NCI-H446 (cell line): ENCODE data around the gene RIMKLB.

Source experiments
- DNase-seq, 2 experiments: peaks; one replicate each; lab custom pipeline; 2025; lab: John Stamatoyannopoulos, UW

The RIMKLB gene, protein sequence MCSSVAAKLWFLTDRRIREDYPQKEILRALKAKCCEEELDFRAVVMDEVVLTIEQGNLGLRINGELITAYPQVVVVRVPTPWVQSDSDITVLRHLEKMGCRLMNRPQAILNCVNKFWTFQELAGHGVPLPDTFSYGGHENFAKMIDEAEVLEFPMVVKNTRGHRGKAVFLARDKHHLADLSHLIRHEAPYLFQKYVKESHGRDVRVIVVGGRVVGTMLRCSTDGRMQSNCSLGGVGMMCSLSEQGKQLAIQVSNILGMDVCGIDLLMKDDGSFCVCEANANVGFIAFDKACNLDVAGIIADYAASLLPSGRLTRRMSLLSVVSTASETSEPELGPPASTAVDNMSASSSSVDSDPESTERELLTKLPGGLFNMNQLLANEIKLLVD

DNA sequence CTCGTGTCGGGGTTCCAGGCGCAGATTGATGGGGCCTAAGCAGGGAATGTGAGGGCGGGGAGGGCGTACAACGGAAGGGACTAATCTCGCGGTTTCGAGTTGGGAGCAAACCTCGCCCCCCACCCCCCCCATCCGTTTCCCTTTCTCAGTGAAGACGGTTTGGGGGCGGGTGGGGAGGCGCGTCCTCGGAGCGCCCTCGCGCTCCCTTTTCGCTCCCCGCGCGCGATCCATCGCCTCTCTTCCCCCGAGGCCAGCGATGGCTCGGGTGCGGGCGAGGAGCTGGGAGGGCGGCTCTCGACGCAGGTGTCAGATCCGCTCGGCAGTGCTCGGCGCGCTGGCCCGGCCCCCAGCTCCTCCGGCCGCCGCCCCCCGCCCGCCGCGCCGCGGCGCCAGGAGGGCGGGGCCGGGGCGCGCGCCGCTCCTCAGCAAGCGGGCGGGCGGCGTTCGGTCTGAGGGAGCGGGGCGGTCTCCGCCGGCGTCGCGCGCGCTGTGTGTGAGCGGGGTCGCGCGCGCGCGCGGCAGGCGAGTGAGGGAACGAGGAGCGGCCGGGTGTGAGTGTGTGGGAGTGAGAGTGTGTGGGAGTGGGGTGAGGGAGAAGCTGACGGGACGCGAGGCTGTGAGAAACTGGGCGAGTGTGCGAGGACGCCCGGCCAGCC, at the start of gene RIMKLB:
Gene RIMKLB (plus strand): TSS at position 516 of the 656 bp plus-strand sequence. CDS start 15,876 bp downstream, outside the sequence.
- DNase-seq, result peak; percentile 34 to 83

DNA sequence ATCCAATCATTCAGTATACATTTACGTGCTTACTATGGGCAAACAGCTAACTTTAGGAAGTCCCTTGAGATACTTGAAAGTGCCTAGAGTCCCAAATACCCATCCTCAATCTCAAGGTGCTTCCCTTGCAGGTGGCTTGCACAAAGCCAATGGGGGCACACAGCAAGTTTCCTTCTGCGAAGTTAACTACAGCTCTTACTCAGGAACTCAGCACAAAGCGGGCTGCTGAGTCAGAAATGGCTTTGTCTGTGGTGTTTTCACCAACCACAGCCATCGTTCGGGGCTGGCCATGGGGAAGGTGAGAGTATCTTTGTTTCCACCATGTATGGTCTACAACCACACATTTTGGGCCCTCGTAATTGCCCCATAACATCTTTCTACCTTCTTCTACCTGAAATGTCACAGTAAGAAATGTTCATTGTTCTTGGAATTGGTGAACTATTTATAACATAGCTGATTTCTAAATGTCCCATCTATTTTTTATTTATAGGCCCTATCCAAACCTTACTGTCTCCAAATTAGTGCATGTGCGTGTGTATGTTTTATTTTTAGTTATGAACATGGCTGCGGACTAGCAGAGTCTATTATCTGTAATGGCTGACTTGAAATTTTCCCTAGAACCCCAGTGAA, 49.1 kb upstream of the RIMKLB start:
- no peak for DNase-seq

DNA sequence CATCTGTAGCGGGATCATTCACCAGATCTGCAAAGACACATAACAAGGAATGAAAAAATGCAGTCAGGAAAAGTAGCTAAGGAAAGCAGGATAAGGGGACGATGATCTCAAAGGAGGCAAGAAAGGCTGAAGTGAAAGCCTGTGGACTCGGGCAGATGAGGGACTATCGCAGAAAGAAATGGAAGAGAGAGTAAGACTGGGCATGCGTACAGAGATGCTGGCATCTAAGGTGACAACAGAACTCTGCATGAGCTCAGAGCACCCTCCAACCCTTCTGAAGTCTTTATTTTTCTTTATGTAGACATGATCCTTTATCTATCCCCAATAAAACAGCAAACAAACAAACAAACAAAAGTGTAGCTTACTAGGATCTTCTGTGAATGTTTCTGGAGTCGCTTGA, 42.4 kb upstream of the RIMKLB start:
- DNase-seq, result no peak

DNA sequence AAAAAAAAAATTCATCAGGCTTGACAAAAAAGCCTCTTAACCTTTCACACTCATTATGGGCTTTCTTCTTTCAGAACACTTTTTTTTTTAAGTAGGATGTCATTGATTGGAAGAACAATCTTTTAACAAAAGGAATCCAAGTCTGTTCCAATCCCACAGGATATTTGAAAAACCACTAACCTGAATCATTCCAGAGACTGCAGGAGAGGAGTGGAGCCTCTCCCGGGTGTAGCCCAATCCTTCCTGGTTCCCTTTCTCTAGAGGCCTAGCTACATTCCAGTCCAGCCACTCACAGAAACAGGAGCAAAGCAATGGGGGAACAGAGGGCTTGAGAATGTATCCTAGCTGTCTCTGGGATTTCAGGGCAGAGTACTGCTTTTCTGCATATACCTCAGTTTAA, 39.4 kb upstream of the RIMKLB start:
- no peak for DNase-seq

DNA sequence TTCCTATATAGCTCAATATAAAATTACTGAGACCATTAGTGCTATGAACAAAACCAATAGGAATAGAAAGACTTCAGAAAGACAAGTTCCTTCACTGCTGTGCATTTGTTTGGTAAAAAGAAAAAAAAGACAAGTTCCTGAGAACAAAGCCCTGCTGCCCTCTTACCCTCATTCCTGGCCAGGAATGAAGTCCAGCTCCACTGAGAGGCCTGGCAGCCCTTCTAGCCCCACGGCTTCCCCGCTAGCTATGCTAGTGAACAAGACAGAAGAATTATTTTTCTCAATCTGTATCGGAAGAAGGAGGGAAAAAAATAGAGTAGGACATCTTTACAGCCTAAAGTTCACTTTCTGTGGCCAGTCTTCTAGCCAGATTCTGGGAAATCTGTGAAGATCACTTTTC, 36.8 kb upstream of the RIMKLB start:
- no peak for DNase-seq

DNA sequence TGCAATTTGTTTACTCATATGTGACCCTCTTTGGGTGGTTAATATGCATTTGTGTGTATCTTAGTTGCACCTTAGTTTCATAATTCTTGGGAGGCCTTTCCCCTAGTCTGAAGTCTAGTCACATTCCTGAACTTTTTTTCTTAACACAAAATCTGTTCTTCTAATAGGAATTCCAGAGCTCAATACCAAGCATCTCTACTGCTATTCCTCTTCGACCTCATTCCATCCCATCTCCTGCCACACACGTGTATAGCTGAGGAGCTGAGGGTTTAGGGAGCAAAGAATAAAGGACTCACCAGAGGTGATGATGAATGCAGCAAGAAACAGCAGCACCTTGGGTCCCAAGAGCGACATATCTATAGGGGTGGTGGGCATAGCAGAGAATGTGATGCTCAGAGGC, 36.0 kb upstream of the RIMKLB start:
- no peak for DNase-seq

DNA sequence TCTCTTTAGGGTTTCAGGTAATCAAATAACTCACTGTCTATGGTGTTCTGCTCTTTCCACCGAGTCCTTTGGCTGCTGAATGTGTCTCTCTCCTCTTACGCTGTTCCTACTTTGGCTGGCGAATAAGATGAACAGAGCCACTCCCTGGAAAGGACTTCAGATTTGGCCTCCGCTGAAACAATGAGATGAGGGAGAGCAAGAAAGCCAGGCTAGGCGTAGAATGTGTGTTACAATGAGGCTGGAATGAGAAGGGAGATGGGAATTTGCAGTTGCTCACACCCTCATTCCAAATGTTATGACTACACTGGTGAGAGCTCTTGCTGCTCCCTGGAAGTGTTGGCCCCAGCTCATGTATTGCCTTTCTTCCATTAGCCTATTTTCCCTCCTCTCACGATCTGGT, 35.2 kb upstream of the RIMKLB start, which contains the start of gene MFAP5:
Gene MFAP5 (minus strand): TSS at position 234 of the 400 bp plus-strand sequence. CDS start 722 bp downstream, outside the sequence.
- no peak for DNase-seq

DNA sequence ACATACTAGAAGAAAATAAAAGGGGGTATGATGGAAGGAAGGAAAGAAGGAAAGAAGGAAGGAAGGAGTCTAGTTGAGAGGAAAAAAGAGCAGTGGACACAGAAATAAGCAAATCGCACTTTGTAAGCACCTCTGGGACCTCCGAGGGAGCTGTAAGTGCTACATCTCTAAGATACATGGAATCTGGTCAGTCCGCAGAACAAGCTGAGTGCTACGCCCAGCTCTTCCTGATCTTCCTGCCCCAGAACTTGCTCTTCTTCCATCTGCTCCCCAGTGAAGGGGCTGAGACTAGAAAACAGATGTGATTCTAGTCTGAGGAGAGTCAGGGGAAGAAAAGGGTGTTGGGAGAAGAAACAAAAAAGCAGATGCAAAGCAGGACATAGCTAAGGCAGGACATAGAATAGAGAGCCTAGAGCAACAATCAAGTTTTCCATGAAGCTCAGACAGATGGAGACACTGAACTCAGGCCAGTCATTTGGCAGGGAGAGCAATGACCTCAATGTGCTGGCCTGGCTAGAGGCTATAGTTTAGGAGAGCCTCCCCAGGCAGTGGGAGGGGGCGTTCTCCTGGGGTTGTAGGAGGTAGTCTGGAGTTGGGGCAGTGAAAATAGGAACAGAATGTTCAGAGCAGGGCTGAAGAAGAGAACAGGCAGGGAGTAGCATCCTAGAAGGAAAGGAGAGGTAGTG, 33.4 kb upstream of the RIMKLB start:
- no peak for DNase-seq

DNA sequence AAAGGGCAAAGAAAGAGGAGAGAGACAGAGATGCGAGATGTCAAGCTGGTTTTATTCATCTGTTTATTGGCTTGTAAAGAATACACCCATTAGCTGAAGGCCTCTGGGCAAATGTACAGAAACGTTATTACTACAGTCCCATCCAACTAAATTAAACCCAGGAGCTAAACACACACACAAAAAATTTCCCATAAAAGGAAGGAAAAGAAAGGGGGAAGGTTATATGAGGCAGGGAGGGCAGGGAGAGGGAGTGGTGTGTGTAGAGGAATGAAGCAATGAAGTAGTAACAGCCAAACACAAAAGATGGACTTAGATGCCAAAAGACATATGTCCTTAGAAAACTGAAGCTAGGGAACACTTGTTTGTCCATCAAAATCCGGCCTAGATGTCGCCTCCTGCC, 32.0 kb upstream of the RIMKLB start:
- DNase-seq, result no peak

DNA sequence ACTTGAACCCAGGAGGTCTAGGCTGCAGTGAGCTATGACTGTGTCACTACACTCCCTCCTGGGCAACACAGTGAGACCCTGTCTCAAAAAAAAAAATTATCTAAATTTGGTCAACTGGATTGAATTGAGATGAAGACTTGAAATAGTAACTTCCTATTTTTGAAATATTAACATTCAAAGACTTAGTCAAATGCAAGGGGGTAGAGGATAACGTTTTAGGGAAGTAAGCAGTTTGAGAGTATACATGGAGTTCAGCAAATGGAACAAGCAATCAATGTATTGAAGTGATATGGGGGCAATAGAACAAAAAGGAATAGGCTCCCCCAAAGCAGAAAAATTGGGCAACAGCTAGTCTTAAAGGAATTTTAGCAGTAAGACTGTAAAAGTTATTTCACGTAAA, 30.5 kb upstream of the RIMKLB start:
- DNase-seq, result no peak

DNA sequence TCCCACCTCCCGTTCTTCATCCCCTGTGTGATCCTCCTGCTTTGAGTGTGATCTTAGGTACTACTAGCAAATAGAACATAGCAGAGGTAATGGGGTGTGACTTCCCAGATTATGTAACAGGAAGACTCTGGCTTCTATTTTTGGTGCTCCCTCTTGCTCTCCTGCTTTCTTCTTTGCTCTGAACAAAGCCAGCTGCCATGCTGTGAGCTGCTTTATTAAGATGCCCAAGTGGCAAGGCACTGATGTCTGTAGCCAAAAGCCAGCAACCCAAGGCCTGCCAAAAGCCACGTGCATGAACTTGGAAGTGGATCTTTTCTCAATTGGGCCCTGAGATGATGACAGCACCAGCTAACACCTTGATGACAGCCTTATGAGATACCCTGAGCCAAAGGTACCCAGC, 29.4 kb upstream of the RIMKLB start:
- peak in 1 of 2 experiments; percentile 19 for DNase-seq

DNA sequence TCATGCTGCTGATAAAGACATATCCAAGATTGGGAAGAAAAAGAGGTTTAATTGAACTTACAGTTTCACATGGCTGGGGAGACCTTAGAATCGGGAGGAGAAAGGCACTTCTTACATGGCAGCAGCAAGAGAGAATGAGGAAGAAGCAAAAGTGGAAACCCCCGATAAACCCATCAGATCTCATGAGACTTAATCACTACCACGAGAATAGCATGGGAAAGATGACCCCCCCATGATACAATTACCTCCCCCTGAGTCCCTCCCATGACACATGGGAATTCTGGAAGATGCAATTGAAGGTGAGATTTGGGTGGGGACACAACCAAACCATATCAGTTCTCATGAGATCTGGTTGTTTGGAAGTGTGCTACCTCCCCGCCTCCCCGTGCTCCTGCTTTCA, 25.4 kb upstream of the RIMKLB start:
- no peak for DNase-seq

DNA sequence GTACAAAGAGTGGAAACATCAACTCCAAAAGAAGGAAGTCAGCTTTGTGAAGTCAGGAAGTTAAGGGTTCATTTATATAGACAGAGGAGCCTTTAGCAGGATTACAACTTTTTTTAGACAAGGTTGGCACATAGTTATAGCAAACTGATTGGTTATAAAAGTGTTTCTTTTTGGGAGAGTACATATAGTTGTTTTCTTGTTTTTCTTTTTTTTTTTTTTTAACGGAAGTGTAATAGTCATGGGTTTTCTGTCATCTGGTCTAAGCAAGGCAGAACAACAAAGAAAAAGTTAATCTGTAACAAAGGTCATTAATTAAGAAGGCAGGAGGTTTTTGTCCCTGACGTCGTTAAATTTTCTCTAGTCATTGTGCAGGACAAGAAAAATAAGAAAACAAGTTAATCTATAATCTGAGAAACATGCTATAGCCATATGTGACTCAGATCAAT, 22.2 kb upstream of the RIMKLB start:
- no peak for DNase-seq

DNA sequence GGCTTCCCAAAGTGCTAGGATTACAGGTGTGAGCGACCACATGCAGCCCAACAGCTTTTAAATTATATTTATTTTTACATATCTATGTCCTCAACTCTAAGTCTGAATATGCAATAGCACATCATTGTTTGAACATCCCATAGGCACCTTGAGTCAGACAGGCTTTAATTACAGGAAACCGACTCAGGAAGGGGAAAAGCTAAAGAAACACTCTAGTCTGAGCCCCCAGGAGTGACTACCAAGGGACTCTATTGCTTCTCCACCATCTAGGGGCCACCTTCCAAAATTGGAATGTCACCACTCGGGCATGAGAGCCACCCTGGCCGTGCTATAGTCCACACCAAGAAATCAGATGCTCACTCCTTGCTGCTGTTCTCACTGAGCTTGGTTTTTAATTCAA, 21.1 kb upstream of the RIMKLB start:
- DNase-seq, result no peak

DNA sequence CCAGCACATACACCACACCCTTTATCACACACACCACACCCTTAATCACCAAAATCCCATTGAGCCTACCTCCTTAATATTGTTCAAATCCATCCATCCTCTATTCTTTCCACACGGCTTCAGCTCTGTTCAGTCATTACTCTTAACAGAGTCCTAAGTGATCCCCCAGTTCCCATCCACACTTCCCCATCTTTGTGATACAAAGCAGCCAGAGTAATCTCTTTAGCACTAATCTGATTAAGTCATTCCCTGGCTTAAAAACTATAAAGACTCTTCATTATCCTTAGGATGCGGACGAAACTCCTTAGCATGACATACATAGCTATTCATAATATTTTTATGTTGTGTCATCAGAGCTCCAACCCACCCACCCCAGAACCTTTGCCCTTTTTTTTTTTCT, 20.4 kb upstream of the RIMKLB start:
- no peak for DNase-seq

DNA sequence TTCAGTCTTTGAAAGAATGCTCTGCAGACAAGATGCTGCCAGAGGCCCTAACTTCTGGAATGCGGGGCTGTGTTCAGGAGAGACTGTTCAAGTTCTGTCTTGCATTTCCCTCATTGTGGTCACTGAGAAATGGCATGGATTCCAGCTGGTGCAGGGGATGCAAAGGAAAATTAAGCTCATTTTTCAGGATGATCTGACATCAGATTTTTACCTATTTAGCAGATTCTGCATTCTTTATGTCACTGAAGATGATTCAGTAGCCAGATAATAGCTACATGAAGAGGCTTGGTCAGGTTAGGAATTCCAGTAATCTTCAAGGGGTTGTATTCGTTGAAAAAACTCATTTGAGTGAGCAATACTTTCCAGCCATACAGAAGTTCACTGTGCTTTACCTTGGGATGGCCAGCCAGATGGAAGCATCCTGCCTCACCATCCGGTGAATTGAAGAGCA, 19.1 kb upstream of the RIMKLB start:
- DNase-seq, result no peak

DNA sequence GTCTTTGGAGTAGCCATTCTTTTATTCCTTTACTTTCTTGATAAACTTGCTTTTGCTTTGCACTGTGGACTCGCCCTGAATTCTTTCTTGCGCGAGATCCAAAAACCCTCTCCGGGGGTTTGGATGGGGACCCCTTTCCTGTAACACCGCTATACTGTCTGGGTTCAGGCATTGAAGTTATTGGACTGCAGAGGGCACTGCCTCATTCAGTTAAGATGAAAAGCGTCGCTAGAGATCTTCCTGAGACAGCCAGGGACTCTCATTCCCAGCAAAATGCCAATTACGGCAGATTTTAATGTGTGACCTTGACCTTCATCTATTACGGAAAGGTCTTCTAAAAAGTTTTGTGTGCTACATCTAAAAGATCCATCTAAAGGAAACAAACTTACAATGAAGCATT, 17.3 kb upstream of the RIMKLB start:
- no peak for DNase-seq

DNA sequence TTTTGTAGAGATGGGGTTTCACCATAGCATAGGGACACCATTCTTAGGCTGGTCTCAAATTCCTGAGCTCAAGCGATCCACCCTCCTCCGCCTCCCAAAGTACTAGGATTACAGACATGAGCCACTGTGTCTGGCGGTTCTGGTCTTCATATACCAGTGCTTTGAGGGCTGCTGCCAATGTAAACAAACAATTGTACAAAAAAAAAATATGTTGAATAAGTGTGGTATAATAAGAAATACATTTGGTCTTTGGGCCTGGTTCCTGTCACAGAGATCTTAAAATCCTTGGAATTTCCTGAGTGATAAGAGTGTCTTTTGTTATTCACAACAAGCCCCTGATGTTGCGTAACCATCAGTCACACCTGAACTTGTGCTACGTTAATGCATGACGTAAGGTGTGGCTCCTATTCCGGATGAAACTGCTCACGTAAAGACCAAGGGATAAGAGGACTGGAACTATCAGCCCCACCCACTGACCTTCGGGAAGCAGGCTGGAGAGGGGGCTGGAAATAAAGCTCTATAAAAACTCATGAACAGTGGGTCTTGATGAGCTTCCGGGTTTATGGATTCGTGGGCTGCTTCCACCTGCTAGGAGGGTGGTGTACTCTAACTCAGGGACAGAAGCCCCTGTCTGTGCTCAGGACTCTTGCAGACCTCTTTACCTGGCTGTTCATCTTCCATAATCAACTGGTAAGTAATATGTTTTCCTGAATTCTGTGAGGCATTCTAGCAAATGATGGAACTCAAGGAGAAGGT, 16.5 kb upstream of the RIMKLB start:
- no peak for DNase-seq

DNA sequence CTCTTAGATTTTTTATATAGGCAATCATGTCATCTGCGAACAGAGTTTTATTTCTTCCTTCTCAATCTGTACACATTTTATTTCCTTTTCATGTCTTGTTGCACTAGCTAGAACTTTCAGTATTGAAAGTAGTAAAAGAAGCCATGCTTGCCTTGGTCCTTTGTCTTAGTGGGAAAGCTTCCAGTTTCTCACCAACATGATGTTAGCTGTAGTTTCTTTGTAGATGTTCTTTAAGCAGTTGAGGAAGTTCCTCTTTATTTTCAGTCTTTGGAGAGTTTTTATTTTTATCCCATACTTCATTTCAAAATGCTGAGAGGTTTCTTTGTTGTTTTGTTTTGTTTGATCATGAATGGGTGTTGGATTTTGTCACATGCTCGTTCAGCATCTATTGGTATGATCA, 12.7 kb upstream of the RIMKLB start:
- no peak for DNase-seq

DNA sequence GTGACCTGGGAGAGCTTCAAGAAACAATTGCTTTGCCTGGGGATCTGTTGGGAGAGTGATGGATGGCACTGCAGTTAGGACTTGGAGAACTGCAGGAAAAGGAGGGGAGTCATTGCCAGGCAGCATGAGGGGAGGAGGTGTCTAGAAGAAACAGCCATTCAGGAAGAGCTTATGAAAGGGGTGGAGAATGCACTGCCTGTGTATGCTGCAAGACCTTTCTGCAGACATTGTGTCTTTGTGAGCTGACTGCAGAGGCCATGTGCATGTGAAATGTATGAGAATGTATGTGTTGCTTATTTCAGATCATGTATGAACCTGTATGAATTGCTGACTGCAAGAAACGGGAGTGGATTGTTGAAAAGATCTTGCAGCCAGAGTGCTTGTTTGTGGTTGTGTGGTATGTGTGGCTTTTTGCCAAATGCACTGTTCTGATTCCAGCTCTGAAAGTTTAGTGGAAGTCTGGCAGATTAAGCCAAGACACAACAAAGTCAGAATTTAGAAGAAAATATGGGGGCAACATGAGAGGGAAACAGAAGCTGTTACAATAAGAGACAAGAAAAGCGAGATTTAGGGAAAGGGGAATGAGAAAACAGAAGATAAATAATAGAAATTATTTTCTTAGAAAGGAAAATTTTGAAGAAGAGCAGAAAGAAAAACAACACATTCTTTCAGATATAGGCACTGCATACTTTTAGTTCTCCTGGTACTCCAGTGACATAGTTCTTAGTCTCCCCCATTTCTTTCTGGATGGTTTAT, 9.8 kb upstream of the RIMKLB start:
- DNase-seq, result peak; percentile 61 to 80

DNA sequence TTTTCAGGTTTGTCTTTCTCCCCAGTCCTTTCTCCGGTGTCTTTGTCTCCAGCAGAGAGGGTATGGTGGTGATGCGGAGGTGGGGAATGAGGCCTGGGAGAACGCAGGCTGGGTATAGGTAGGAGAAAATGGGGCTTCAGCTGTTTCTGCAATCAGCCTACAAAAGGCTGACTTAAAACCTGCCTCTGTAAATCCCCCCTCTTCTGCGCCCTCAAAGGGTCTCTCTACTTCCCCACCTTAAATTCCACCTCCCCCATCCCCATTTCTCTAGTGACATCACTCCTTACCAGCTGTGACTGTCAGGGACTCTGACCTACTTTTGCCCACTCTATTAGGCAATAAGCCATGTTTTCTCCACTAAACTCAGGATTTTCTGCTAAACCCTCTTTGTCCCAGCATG, 8.1 kb upstream of the RIMKLB start:
- DNase-seq, result no peak
